Measurements from ENCODE around the gene PTPRN2.

Gene PTPRN2

GRCh38 chr7:157560258-157560654 is 1027.4 kb downstream of the PTPRN2 start:
- no peak for DNase-seq (ENCODE audit: low read depth, low spot score)

- no peak for DNase-seq (ENCODE audit: low read depth, low spot score)
Observed at GRCh38 chr7:157559596-157560257, 1027.9 kb downstream of the PTPRN2 start.

GRCh38 chr7:157558875-157559595 is 1028.6 kb downstream of the PTPRN2 start:
- DNase-seq (ENCODE audit: low read depth, low spot score): no peak

GRCh38 chr7:157558516-157558874 is 1029.1 kb downstream of the PTPRN2 start:
- no peak for DNase-seq (ENCODE audit: low read depth, low spot score)

GRCh38 chr7:157558061-157558460 is 1029.6 kb downstream of the PTPRN2 start:
- DNase-seq (ENCODE audit: low read depth, low spot score): no peak

GRCh38 chr7:157557263-157557662 is 1030.4 kb downstream of the PTPRN2 start:
- DNase-seq (ENCODE audit: low read depth, low spot score): no peak

- DNase-seq (ENCODE audit: low read depth, low spot score): no peak
Observed at GRCh38 chr7:157556642-157556944, 1031.0 kb downstream of the PTPRN2 start.

DNA sequence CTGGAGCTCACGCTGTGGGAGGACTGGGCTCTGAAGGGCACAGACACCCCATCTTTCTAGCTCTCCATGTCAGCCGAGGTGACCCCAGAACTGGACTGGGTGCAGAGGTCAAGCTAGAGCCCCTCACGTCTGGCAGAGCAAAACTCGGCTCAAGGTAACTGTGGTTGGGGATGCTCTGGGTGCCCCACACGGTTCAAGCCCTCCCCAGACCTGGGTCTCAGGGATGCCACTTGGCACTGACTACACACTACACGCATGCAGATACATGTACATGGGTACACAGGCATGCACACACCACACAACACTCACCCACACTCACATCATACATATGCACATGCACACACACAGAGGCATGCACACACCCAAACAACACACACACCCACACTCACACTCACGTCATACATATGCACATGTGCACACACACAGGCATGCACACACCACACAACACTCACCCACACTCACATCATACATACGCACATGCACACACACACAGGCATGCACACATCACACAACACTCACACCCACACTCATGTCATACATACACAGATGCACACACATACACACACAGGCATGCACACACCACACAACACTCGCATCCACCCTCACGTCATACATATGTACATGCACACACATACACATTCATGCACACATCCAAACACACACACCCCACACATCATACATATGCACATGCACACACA is 1031.5 kb downstream of the PTPRN2 start:
- no peak for DNase-seq (ENCODE audit: low read depth, low spot score)

- DNase-seq (ENCODE audit: low read depth, low spot score): no peak
Observed at GRCh38 chr7:157555313-157555712, 1032.3 kb downstream of the PTPRN2 start.

GRCh38 chr7:157554393-157555238 is 1033.0 kb downstream of the PTPRN2 start:
- no peak for DNase-seq (ENCODE audit: low read depth, low spot score)

DNA sequence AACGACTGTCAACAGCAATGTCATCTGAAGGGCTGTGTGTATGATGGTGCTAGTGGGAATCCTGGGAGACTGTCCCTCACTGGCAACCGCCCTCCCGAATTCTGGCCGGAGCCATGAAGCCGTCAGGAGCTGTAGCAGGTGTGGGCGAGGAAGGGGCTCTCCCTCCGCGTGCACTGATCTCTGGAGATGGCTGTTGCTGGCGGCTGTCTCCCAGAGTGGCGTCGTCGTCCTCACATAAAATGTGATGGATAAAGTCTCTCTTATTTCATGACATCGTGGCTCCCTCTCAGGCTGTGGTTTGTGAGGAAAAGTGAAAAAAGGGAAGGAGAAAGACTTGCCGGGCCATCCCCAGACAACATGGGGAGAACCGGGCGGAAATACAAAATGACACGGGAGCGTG is 1034.4 kb downstream of the PTPRN2 start:
- DNase-seq (ENCODE audit: low read depth, low spot score): no peak

- DNase-seq (ENCODE audit: low read depth, low spot score): no peak
Observed at GRCh38 chr7:157552295-157552993, 1035.2 kb downstream of the PTPRN2 start.

- no peak for DNase-seq (ENCODE audit: low read depth, low spot score)
Observed at GRCh38 chr7:157551325-157552070, 1036.1 kb downstream of the PTPRN2 start.

- DNase-seq (ENCODE audit: low read depth, low spot score): no peak
Observed at GRCh38 chr7:157550300-157551275, 1037.0 kb downstream of the PTPRN2 start.

DNA sequence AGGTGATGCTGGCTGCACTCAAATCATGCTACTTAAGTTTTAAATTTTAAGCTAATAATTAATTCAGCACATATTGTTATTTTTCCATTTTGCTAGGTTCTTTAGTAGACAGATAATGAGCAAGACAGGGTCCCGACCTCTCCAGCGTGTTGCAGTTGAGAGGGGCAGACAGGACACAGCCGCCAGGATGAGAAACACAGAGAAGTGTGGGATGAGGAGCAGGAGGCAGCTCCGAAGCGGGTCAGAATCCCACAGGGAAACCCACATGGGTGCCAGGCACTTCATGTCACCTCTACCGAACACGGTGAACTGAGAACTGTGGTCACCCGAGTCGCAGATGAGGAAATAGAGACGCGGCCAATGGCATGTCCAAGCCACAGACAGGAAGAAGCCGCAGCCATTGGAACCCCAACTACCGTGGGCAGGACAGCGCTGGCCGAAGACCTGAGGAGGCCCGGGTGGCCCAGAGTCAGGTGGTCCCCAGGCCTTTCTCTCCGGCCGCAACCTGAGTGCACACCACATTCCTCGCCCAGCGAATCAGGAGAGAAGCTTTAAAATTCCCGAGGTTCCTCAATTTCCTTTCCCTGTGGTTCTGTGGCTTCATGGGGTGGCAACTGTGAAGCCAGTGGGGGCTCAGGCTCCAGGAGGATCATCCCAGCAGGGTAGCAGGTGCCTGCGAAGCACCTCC is 1037.9 kb downstream of the PTPRN2 start:
- DNase-seq (ENCODE audit: low read depth, low spot score): no peak

DNA sequence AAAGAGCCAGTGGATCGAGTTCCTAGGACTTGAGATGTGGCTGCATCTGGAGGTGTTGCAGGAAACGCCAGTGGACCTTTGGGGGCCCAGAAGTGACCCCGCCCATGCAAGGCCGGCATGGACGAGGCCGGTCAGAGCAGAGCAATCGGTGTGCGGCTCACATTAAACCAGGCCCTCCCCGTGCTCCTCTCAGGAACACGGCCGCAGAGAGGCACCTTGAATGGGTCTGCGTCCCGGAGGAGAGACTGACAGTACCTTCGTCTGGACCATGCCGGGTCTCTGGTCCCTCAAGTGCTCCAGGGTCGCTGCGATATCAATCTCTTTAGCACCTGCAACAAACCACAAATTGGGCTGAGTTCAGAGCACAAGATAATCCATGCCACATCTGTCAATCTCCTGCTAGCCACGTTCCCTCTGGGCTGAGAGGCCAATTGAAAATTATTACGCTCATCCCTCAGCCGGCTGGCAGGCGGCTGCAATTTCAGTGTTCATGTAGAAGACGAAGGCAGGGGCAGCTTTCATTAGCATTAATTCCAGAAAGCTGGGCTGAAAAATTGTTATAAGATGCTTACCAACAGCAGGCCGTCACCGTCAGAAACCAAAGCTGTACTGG is 1038.8 kb downstream of the PTPRN2 start:
- no peak for DNase-seq (ENCODE audit: low read depth, low spot score)

DNA sequence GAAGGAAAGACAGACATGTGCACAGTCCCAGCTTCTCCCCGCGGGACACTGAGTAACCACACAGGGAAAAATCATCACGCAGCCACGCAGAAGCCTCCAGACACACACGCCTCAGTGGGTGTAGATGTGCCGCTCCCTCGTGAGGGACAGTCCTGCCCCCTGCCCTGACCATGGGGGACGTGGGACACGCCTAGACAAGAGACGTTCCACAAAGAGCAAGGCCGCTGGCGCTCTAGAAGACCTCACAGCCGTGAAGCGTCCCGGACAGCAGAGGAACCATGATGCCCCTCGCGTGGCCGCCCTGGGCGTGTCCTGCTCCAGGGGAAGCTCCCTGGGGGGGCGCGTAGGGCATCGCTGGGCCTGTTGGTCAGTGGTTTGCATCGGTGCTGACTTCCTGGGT is 1040.0 kb downstream of the PTPRN2 start:
- no peak for DNase-seq (ENCODE audit: low read depth, low spot score)

DNA sequence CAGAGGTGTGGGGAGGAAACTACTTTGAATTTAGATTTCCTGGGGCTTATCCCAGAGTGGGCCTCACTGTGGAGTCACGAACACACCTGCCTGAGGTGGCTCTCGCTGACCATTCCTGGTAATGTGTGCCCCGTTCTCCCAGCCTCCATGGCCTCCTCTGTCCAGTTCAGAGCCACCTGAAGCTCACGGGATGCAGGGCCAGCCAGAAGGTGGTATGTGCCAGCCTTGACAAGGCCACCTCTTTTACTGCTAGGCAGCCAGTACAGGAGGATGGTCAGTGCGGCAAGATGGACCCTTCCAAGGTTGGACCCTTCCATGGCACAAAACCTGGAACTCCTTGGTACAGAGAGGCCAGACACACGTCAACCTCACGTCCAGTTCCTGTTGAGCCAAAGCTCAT is 1040.5 kb downstream of the PTPRN2 start:
- no peak for DNase-seq (ENCODE audit: low read depth, low spot score)

DNA sequence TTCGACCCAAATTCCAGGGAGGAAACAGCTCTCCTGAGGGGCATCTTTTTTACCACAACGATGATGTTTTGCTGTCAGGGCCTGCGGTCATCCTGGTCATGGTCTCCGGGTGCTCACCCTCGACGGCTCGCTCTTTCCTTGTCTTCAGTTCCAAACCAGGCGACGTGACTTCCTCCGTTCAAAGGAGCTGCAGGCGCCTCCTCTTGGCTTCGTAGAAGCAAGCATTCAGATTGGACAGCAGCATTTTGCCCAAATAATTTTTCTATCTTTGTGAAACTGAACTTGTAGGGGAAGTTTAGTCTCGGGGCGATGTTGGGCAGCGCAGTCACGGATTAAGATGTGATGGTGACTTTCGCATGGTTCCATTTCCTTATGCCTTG is 1042.0 kb downstream of the PTPRN2 start:
- DNase-seq (ENCODE audit: low read depth, low spot score): no peak

All from smooth muscle cell of the brain vasculature (primary cell).